Testis (tissue), 2 donors: ENCODE measurements around the gene HSP90B1.

Source experiments
- CTCF ChIP-seq, 3 experiments: fragments of 450-650 bp in 2 of 3; fragments of 200-600 bp in 1 of 3; sonication (generic) in 1 of 3; IDR thresholded peaks; one replicate each; pipeline ENCODE4 v1.5.1; 2016 to 2019; ENCODE audit warnings: antibody characterized with exemption in 3 of 3, mild to moderate bottlenecking in 2 of 3, moderate library complexity in 1 of 3
- POLR2A ChIP-seq: fragments of 450-650 bp; IDR thresholded peaks from one replicate; pipeline ENCODE4 v1.6.1; 2017; ENCODE audit warnings: antibody characterized with exemption, mild to moderate bottlenecking, moderate library complexity

DNA sequence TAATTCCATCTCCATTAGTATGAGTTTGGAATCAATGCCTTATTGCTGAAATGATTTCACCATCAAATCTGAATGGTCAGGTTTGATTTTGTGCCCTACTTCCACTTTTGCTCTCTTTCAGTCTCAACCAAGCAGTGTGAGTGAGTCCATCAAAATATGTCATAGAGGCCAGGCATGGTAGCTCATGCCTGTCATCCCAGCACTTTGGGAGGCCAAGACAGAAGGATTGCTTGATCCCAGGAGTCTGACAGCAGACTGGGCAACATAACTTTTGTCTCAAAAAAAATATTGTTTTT, 22.0 kb upstream of the HSP90B1 start:
- TF ChIP-seq POLR2A: no peak
- TF ChIP-seq CTCF (IDR thresholded peaks at IDR 0.05): no peak
